HUES48 (cell line): ENCODE data around the gene STX18.
"Not testable (repeated sequence)": the region's sequence is repeated elsewhere in the genome, so short reads cannot be mapped to it uniquely, and the experiment has no call there.

Experiments used
- H3K27ac ChIP-seq: one replicate; pipeline ENCODE4 v1.7.0; 2013; ENCODE audit warnings: low read depth, low read length, inconsistent platforms
- H3K27me3 ChIP-seq: 2 replicates; pipeline ENCODE4 v1.6.1; 2013; ENCODE audit warnings: mild to moderate bottlenecking, low read length; ENCODE audit not compliant: control insufficient read depth, insufficient read depth
- H3K36me3 ChIP-seq: 2 replicates; pipeline ENCODE4 v1.6.1; 2013; ENCODE audit warnings: low read length; ENCODE audit not compliant: control insufficient read depth, insufficient read depth
- H3K4me1 ChIP-seq: 2 replicates; pipeline ENCODE4 v1.6.1; 2013; ENCODE audit warnings: mild to moderate bottlenecking, low read length; ENCODE audit not compliant: control insufficient read depth, insufficient read depth
- H3K4me3 ChIP-seq: 2 replicates; pipeline ENCODE4 v1.5.1; 2013; ENCODE audit warnings: mild to moderate bottlenecking, low read depth, low read length
- H3K9ac ChIP-seq: 2 replicates; pipeline ENCODE4 v1.6.1; 2013; ENCODE audit warnings: mild to moderate bottlenecking, low read depth, low read length, moderate library complexity
- H3K9me3 ChIP-seq: 2 replicates; pipeline ENCODE4 v1.6.1; 2013; ENCODE audit warnings: low read length; ENCODE audit not compliant: control insufficient read depth, insufficient read depth

STX18 gene

GRCh38 chr4:4509521-4509920 is 32.3 kb downstream of the STX18 start:
- Histone ChIP-seq H3K9ac (no peak overlapping the region), H3K4me3 (no peak overlapping the region), H3K27ac (no peak overlapping the region), H3K36me3 (no peaks in the 10 kb centered on the region), H3K27me3 (no peaks in the 10 kb centered on the region), H3K4me1 (no peaks in the 10 kb centered on the region; the same call in 1 of the 2 replicates), H3K9me3 (no peaks in the 10 kb centered on the region)

- no peaks in the 10 kb centered on the region for H3K27me3 ChIP-seq
- H3K9ac ChIP-seq, result no peak overlapping the region
- no peak overlapping the region for H3K27ac ChIP-seq
- no peaks in the 10 kb centered on the region for H3K9me3 ChIP-seq
- peaks cover 4% of the 10 kb centered on the region; the same call in 1 of the 2 replicates for H3K4me1 ChIP-seq
- H3K4me3 ChIP-seq, result no peak overlapping the region
- H3K36me3 ChIP-seq, result no peaks in the 10 kb centered on the region
These were observed 33.9 kb downstream of the STX18 start for GRCh38 chr4:4507923-4508322.

- H3K4me1 ChIP-seq, result peaks cover 9% of the 10 kb centered on the region
These were observed 34.4 kb downstream of the STX18 start for GRCh38 chr4:4507403-4507802.

GRCh38 chr4:4506961-4507360 is 34.9 kb downstream of the STX18 start:
- Histone ChIP-seq H3K4me1 (peaks cover 10% of the 10 kb centered on the region), H3K27ac (no peak overlapping the region), H3K36me3 (no peaks in the 10 kb centered on the region), H3K4me3 (no peak overlapping the region), H3K9ac (no peak overlapping the region), H3K27me3 (no peaks in the 10 kb centered on the region), H3K9me3 (no peaks in the 10 kb centered on the region)

More at GRCh38 chr4:4507403-4507802, 34.4 kb downstream of the STX18 start:
- Histone ChIP-seq H3K9ac (no peak overlapping the region), H3K4me3 (no peak overlapping the region), H3K9me3 (no peaks in the 10 kb centered on the region), H3K27me3 (no peaks in the 10 kb centered on the region), H3K36me3 (no peaks in the 10 kb centered on the region), H3K27ac (no peak overlapping the region)

GRCh38 chr4:4505211-4505610 is 36.6 kb downstream of the STX18 start:
- not testable (repeated sequence) for H3K27ac ChIP-seq, H3K9ac ChIP-seq, H3K36me3 ChIP-seq, H3K4me3 ChIP-seq, H3K9me3 ChIP-seq, H3K27me3 ChIP-seq
- H3K4me1 ChIP-seq, result peaks cover 16% of the 10 kb centered on the region

GRCh38 chr4:4504783-4505182 is 37.1 kb downstream of the STX18 start:
- H3K9me3 ChIP-seq, result no peaks in the 10 kb centered on the region

GRCh38 chr4:4502694-4503311 is 39.0 kb downstream of the STX18 start:
- no peaks in the 10 kb centered on the region for H3K36me3 ChIP-seq
- H3K27me3 ChIP-seq, result no peaks in the 10 kb centered on the region
- H3K9ac ChIP-seq, result no peak overlapping the region
- H3K4me1 ChIP-seq, result peaks cover 16% of the 10 kb centered on the region
- no peak overlapping the region for H3K4me3 ChIP-seq
- H3K27ac ChIP-seq, result no peak overlapping the region
- no peaks in the 10 kb centered on the region for H3K9me3 ChIP-seq

More at GRCh38 chr4:4504783-4505182, 37.1 kb downstream of the STX18 start:
- H3K27ac ChIP-seq, result no peak overlapping the region
- peaks cover 16% of the 10 kb centered on the region for H3K4me1 ChIP-seq
- no peaks in the 10 kb centered on the region for H3K27me3 ChIP-seq
- no peak overlapping the region for H3K9ac ChIP-seq
- no peak overlapping the region for H3K4me3 ChIP-seq
- no peaks in the 10 kb centered on the region for H3K36me3 ChIP-seq

- H3K27ac ChIP-seq, result no peak overlapping the region
- H3K9ac ChIP-seq, result no peak overlapping the region
- H3K4me1 ChIP-seq, result peaks cover 18% of the 10 kb centered on the region
- H3K4me3 ChIP-seq, result no peak overlapping the region
- no peaks in the 10 kb centered on the region for H3K36me3 ChIP-seq
- no peaks in the 10 kb centered on the region for H3K27me3 ChIP-seq
- H3K9me3 ChIP-seq, result no peaks in the 10 kb centered on the region
These were observed 40.2 kb downstream of the STX18 start for GRCh38 chr4:4501679-4502078.

- Histone ChIP-seq H3K36me3 (no peaks in the 10 kb centered on the region), H3K9me3 (no peaks in the 10 kb centered on the region), H3K9ac (no peak overlapping the region), H3K4me3 (no peak overlapping the region), H3K27ac (no peak overlapping the region), H3K27me3 (no peaks in the 10 kb centered on the region), H3K4me1 (peaks cover 25% of the 10 kb centered on the region)
These were observed 42.3 kb downstream of the STX18 start for GRCh38 chr4:4499438-4500123.

- no peaks in the 10 kb centered on the region for H3K9me3 ChIP-seq
- no peaks in the 10 kb centered on the region for H3K36me3 ChIP-seq
- no peak overlapping the region for H3K9ac ChIP-seq
- no peaks in the 10 kb centered on the region for H3K27me3 ChIP-seq
- H3K4me1 ChIP-seq, result peaks cover 21% of the 10 kb centered on the region
- H3K27ac ChIP-seq, result no peak overlapping the region
- no peak overlapping the region for H3K4me3 ChIP-seq
These were observed 45.1 kb downstream of the STX18 start for GRCh38 chr4:4496592-4497372.

GRCh38 chr4:4494882-4495281 is 47.0 kb downstream of the STX18 start:
- no peak overlapping the region for H3K4me3 ChIP-seq
- no peaks in the 10 kb centered on the region for H3K9me3 ChIP-seq
- peaks cover 15% of the 10 kb centered on the region for H3K4me1 ChIP-seq
- H3K9ac ChIP-seq, result no peak overlapping the region
- no peaks in the 10 kb centered on the region for H3K36me3 ChIP-seq
- no peaks in the 10 kb centered on the region for H3K27me3 ChIP-seq
- no peak overlapping the region for H3K27ac ChIP-seq
